Measurements from ENCODE around the gene CD248.

CD248 gene

DNA sequence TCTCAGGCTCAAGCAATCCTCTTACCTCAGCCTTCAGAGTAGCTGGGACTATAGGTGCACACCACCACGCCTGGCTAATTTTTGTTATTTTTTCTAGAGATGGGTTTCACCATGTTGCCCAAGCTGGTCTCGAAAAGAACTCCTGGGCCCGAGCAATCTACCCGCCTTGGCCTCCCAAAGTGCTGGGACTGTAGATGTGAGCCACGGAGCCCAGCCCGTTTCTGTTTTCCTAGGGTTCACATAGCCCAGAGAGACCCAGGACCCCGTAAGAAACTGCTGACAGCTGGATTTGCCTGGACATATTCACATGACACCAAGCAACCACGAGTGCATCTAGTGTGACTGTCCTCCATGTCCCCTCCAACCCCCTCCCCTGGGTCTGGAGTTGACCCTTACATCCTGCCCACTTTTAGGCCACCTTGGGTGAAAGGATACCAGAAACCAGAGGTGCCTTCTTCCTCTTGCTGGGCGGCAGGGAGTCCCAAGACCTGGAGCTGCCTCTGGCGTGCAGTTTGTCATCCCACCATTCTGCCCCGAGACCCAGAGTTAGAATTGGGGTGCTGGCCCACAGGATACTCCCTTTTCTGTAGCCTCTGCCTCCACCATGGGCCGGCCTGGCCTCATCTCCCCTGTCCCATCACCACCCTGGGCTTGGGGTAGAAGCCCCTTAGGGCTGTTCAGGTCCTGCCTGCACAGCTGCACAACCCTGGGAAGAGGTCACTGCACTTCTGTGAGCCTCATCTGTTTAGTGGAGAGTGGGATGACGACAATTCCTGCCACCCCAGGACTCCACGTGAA is 23.0 kb upstream of the CD248 start:
- no peak for DNase-seq

GRCh38 chr11:66339162-66339675 is 22.4 kb upstream of the CD248 start:
- no peak for DNase-seq

- no peak for DNase-seq
Observed at GRCh38 chr11:66338276-66339161, 21.7 kb upstream of the CD248 start.

DNA sequence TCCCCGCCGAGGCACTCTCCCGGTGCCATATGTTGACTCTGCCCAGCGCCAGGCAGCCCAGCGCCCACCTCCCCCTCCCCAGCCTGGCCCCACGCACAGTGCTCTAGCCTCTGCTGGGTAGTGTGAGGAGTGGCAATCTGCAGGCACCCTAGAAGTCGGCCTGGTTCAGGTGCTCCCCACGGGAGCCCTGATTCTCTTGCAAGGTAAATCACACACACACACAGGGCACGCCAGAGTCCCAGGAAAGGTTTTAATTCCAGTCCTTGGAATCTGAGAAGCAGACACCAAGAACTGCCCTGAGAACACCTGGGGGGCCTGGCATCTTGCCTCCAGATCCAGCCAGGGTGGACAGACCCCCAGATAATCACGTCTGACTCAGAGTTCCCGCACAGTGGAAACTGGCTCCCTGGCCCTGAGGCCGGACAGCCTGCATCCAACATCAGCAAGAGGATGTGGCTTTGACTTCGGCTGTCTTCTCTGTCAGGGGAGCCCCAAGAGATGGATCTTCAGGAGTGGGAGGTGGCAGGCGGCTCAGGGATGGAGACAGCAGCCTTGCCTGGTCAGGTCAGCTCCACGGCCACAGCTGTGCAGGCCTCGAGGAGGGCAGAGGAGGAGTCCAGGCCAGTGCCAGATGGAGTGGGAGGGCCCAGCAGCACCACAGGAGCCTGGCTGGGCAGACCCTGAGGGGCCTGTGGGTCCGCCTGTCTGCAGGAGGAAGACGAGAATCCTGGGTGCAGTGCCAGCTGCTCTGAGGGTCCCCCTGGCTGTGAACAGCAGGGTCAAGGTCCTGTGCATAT is 20.5 kb upstream of the CD248 start:
- no peak for DNase-seq

DNA sequence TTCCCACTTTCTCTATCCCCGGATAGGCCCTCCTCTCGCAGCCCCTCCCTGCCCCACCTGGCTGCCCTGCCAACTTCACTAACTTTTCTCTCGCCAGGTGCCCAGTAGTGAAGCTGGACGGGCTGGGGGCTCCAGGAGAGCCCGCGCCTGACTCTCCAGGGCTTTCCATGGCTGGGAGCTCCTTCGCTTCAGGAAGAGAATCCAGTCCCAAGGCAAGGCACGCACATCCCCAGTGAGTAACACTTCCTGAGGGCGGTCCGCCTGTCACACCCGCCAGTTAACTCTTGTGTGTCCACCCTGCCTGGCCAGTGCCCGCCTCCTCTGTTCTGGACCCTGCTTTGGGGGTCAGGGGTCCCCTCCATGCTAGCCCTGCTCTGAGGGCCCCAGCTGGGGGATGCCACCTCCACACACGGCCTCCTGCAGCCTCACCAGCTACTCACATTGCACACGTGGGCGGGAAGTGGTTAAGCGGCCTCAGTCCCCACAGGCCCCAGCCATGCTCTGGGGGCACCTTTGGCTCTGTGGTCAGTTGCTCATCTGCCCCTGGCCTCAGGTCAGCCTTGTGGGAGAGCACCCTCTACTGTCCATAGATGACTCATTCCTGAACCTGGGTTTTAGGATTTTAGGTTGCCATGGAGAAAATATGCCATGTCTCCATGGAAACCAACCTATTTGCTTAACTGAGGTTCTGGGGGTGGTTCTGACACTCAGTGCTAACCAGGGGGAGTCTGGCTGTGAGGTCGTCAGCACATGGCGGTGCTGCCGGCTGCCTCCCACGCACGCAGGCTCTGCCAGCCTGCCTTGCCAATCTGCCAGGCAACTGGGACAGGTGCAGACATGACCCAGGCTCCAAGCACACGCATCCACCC is 19.6 kb upstream of the CD248 start, which contains the start of gene RIN1:
TSS of gene RIN1 (minus strand) at position 201 of the 869 bp plus-strand sequence. CDS start at position 169, 32 bp downstream.
- DNase-seq, result peak; percentile 75

DNA sequence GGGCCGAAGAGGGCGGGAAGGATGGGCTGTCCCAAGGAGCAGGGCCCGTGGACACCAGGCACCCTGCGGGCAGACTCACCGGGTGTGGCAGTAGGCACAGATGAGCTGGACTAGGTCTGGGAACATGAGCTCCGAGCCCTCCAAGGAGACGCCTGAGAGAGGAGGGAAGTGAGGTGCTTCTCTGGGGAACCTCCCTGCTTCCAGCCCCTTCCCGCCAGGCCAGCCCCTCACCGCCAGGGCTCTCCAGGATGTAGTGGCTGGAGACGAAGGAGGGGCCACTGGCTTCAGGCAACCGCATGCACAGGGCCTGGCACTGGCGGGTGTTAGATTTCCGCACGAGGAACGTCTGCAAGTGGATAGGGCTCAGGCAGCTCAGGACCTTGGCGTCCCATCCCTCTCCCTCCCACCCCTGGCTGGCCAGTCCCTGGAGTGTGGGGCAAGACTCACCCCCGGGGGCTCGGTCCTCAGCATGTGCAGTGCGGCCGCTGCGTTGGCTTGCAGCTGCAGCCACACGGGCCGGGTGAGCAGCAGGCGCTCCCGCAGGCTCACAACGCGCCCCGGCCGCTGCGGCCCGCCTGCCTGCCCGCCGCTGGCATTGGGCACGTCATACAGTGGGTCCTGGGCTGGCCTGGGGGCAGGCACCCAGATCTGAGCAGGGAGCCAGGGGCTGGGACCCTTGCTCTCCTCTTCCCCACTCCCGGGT is 18.8 kb upstream of the CD248 start:
- DNase-seq, result no peak

DNA sequence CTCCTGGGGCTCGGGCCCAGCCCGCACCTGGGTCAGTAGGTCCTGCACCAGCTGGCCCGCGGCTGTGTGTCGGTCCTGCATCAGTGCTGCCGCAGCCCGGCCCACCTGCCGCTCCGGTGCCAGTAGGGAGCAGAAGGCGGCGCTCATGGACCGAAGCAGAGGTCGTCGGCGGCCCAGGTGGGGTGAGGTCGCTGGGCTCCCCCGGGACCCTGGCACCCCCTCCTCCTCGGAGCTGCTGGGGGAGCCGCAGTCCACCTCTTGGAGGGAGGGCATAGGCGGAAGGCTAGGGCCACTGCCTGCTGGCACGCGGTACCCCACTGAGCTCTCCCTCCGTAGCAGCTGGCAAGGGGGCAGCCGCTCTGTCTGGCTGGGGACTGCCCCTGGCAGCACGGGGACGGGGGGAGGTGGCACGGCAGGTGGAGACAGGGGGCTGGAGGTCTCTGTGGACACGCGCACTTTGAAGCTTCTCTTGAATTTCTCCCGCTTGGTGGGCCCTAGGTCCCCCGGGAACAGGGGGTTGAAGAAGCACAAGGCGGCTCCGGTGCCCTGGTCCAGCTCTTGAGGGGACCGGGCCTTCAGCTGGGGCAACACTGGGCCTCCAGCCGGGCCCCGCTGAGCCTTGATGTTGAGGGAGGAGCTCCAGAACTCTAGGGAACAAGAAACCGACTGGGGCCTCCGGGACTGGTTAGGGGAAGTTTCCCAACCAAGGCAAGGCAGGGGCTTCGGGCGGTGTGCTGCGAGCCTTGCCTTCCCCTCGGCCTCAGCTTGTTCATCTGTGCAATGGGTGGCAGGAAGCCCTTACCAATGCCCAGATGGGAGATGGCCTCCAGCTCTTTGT is 18.0 kb upstream of the CD248 start:
- peak; percentile 59 for DNase-seq

DNA sequence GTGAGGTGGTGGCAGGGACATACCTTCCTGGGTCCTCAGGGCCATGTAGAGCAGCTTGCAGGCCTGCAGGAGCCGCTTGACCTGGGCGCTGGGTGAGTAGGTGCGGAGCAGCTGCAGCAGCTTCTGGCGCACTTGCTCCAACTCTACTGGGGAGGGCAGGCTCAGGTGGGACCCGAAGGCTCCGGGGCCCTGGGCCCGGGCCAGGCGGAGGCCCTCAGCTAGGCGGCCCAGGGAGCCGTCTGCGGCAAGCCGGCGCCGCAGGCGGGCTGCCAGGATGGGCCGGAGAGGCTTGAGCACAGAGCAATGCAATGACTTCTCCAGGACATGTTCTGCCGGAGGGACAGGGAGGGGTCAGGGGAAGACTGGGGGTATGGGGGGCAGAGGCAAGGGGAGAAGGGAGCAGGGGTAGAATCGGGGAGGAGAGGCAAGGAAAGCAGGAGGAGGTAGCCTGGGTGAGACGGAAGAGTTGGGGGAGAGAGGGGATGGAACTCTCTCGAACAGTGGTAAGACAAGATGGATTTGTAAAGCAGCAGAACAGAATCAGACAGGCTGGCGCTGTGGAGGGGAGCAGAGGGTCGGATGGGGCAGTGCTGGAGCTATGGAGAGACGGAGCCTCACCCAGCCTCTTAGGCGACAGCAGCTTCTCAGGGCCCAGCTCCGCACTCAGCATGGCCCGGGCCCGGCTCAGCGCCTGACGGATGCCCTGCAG is 17.2 kb upstream of the CD248 start:
- no peak for DNase-seq

- no peak for DNase-seq
Observed at GRCh38 chr11:66333220-66333877, 16.5 kb upstream of the CD248 start.

DNA sequence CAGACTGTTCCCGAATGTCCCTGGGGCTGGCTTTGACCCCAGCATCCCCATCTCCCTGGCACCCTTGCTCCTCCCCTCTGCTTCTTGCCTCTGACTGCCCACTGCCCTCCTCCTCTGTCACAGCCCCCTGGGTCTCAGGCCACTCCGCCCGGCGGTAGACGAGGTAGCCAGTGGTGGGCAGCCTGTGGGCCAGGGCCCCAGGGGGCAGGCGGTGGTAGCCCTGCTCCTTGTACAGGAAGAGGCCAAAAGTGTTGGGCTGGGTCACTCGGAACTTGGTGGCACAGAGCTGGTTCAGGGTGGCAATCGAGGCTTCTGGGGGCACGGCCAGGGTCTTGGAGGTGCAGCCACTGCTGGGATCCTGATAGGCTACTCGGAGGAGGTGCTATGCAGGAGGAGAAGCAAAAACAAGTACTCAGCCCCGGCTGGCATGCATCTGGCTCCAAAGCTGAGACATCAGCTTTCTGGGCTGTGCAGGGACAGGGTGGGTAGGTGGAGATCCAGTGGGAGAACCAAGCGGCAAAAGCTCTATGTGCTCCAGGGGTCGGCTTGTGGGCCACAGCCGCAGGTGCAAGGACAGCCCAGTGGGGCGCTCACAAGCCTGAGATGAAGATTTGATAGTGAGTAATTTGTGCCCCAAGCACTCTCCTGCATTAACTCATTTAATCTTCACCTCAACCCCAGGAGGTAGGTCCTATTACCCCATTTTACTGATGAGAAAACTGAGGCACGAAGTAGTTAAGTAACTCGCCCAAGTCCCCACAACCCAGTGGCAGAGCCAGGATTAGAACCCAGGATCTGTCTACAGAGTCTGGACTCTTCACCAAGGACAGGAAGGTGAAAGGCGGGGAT is 15.8 kb upstream of the CD248 start:
- DNase-seq, result no peak

- no peak for DNase-seq
Observed at GRCh38 chr11:66331542-66332370, 14.9 kb upstream of the CD248 start.

GRCh38 chr11:66330931-66331330 is 14.1 kb upstream of the CD248 start:
- DNase-seq, result no peak

GRCh38 chr11:66329165-66329673 is 12.4 kb upstream of the CD248 start:
- no peak for DNase-seq

DNA sequence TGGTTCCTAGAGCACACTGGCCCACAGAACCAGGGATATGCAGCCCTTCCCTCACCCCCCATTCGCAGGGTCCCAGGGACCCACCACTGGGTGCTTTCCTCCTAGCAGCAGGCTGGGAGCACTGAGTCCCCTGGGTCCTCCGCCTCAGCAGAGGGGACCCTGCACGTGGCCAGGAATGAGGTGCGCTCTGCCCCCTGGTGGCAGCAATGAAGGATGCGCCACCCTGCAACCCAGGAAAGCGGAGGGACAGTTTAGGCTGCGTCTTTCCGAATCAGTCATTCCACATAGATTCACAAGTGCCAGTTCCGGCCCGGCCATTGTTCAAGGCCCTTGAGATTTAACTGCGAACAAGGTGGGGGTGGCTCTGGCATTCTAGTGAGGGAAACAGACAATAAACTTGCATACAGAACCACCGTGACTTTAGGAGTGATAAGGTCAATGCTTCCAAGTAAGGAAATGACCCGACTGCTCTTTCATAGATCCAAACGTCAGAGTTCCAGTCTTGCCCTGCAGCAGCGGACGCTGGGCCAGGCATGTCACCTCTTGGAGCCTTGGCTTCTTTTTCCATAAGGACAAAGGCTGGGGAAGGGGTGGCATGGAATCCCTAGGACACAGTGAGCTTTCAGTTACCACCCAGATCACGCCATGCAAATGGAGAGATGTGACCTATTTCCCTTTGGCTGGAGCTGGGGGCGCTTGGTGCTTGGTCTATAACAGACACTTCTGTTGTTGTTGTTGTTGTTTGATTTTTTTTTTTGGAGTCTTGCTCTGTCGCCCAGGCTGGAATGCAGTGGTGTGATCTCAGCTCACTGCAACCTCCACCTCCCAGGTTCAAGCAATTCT is 11.7 kb upstream of the CD248 start:
- DNase-seq, result peak; percentile 64

DNA sequence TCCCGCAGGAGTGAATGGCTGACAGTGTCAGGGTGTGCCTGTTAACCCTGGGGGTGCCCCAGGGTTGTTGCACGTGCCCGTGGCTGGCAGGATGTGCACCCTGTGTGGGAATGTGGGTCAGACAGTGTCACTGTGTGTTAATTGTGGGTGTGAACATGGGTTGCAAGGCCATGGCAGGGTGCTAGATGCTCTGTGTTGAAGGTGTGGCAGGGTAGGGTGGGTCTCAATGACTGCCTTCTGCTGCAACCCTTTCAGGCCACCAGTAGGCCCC is 11.1 kb upstream of the CD248 start:
- no peak for DNase-seq

All from inflammatory macrophage treated with lipopolysaccharide for 4 hours (primary cell).